ENCODE data around the gene KRT17.
"Not testable (repeated sequence)": the region's sequence is repeated elsewhere in the genome, so short reads cannot be mapped to it uniquely, and the experiment has no call there.

KRT17 gene

GRCh38 chr17:41610061-41610517 lies 14.3 kb downstream of the KRT17 start:
- DNase-seq; in situ Hi-C loops (cut with MboI; ENCODE audit: low pct_unique_long_range_greater_than_20kb, low sequenced_read_pairs): not testable (repeated sequence)

GRCh38 chr17:41606930-41607329 lies 17.4 kb downstream of the KRT17 start:
- DNase-seq; in situ Hi-C loops (cut with MboI; ENCODE audit: low pct_unique_long_range_greater_than_20kb, low sequenced_read_pairs): not testable (repeated sequence)

GRCh38 chr17:41602524-41602923 lies 21.9 kb downstream of the KRT17 start:
- no peak for DNase-seq

GRCh38 chr17:41600318-41600717 lies 24.1 kb downstream of the KRT17 start:
- in situ Hi-C loops (cut with MboI; ENCODE audit: low pct_unique_long_range_greater_than_20kb, low sequenced_read_pairs): no loop called here

More at GRCh38 chr17:41602524-41602923, 21.9 kb downstream of the KRT17 start:
- in situ Hi-C loops (cut with MboI; ENCODE audit: low pct_unique_long_range_greater_than_20kb, low sequenced_read_pairs): no loop called here

GRCh38 chr17:41599680-41600079 lies 24.7 kb downstream of the KRT17 start:
- in situ Hi-C loops (cut with MboI; ENCODE audit: low pct_unique_long_range_greater_than_20kb, low sequenced_read_pairs): no loop called here
- no peak for DNase-seq

More at GRCh38 chr17:41600318-41600717, 24.1 kb downstream of the KRT17 start:
- no peak for DNase-seq

GRCh38 chr17:41595585-41595984 lies 28.8 kb downstream of the KRT17 start:
- in situ Hi-C loops (cut with MboI; ENCODE audit: low pct_unique_long_range_greater_than_20kb, low sequenced_read_pairs): no loop called here
- no peak for DNase-seq

DNA sequence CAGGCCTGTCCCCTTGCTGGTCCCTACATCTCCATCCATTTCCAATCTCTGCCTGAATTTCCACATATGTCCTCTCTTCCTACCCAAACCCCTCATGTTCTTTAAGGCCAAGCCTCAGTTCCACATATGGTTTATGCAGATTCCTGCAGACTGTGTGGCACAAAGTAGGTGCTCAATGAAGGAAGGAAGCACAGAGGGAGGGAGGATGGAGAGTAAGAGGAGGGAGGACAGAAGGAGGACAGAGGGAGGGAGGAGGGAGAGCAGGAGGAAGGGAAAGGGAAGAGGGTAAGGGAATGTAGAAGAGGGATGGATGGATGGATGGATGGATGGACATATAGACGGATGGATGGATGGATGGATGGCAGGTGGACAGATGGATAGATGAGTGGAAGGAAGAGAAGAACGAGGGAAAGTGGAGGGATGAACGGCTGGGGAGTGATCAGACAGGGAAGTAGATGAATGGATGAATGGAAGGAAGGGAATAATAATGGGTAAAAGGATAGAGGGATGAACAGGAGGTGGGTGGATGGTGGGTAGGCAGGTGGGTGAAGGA lies 29.9 kb downstream of the KRT17 start:
- DNase-seq: no peak
- in situ Hi-C loops (cut with MboI; ENCODE audit: low pct_unique_long_range_greater_than_20kb, low sequenced_read_pairs): no loop called here

DNA sequence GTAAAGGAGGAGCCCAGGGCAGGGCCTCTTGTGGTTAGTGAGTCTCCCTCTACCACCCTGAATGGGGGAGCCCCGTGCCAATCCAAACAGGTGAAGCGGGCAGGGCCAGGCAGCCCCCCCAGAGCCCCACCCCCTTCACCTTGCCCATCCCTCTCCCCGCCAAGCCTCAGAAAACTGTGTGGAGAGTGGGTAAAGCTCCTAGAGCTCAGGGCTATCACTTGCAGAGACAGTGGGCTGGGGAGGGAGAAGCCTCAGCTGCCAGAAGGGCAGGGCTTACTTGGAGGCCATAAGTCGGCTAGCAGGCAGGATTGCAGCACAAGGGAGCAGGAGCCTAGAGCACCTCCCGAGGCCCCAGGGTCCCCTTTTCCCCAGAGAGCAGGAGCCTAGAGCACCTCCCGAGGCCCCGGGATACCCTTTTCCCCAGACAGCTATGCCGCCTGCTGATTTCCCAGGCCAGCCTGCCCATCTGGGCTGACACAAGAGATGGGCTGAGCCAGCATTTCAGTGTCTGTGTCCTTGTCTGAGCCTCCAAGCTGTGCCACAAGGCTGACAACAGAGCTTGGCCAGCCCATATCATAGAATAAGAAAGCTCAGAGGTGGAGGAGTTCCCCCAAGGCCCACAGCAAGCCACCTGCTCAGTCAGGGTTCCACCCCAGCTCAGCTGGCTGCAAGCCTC lies 30.9 kb downstream of the KRT17 start:
- no peak for DNase-seq
- in situ Hi-C loops (cut with MboI; ENCODE audit: low pct_unique_long_range_greater_than_20kb, low sequenced_read_pairs): no loop called here

DNA sequence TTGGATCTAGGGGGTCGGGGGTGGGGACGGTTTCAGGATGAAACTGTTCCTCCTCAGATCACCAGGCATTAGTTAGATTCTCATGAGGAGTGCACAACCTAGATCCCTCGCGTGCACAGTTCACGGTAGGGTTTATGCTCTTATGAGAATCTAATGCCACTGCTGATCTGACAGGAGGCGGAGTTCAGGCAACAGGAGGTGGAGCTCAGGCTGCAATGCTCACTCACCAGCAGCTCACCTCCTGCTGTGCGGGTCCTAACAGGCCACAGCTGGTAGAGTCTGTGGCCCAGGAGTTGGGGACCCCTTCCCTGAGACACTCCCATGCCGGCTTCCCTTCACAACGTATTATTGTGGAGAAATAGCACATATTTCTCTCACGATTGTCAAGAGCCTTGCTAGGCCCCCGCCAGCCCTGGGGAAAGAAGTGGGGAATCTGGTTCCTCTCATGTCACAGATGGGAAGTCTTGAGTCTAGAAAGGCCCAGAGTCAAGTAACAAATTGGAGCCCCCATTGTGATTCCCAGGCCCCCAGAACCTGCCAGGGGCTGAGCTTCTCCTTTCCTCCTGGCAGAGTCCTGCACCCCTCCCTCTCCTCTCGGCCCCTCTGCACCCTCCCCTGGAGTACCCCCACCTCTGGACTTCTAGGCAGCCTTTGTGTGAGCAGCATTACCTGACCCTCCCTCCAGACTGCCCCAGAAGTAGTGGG lies 31.6 kb downstream of the KRT17 start:
- no peak for DNase-seq
- in situ Hi-C loops (cut with MboI; ENCODE audit: low pct_unique_long_range_greater_than_20kb, low sequenced_read_pairs): no loop called here

GRCh38 chr17:41589301-41589700 lies 35.1 kb downstream of the KRT17 start:
- no peak for DNase-seq
- in situ Hi-C loops (cut with MboI; ENCODE audit: low pct_unique_long_range_greater_than_20kb, low sequenced_read_pairs): no loop called here

- no peak for DNase-seq
- in situ Hi-C loops (cut with MboI; ENCODE audit: low pct_unique_long_range_greater_than_20kb, low sequenced_read_pairs): no loop called here
Observed at GRCh38 chr17:41588126-41588810, 36.1 kb downstream of the KRT17 start.

DNA sequence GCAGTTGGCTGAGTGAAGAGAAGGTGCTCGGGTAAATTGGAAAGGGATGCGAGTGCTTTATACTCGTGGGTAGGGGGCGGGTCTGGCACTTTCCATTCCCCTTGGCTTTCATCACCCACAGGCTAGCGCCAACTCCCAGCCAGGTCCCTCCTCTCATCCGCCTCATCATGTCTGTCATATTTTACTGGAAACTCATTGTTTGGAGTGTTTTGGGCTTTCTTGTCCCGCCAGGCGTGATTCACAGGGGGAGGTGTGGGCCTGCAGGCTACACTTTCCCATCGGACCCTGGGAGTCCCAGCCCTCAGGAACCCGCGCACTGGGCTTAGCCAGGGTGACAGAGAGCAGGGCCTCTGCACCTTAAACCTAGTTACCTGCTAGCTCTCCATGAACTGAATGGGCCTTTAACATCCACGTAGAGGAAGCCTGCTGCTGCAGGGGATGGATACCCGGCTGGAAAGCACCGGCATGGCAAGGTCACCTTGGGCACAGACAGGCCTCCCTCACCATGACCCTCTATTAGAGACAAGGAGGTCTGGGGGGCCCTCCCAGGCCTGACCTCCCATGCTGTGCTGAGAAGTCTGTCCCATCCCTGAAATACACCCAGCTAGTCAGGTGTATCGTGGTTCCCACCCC lies 37.4 kb downstream of the KRT17 start, which contains the start of gene KRT14:
KRT14 (minus strand) TSS at position 33 of the 633 bp plus-strand sequence. CDS start 61 bp downstream, outside the sequence.
- DNase-seq: no peak
- in situ Hi-C loops (cut with MboI; ENCODE audit: low pct_unique_long_range_greater_than_20kb, low sequenced_read_pairs): no loop called here

GRCh38 chr17:41585301-41586056 lies 38.9 kb downstream of the KRT17 start:
- in situ Hi-C loops (cut with MboI; ENCODE audit: low pct_unique_long_range_greater_than_20kb, low sequenced_read_pairs): no loop called here
- no peak for DNase-seq

DNA sequence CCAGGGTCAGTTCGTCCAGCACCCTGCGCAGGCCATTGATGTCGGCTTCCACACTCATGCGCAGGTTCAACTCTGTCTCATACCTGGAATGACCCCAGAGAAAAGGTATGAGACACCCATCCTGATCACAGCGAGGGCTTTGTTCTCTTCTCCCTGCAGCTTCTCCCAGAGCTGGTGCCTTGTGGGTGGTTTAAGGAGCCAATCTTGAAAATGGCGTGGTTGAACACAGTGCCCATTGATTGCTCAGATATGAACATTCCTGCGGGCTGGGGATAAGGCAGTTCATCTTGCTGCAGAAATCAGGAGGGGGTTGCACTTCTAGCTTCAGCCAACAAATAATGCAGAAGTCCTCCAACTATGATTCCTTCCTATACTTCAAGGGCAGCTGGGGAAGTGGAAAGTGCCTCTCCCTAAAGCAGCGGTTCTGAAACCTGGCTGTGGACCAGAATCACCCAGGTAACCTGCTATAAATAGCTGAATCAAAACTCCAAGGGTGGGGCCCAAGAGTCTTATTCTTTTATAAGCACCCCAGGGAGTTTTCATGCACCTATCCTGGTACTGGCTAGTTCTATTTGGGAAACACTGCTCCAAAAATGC lies 39.9 kb downstream of the KRT17 start:
- in situ Hi-C loops (cut with MboI; ENCODE audit: low pct_unique_long_range_greater_than_20kb, low sequenced_read_pairs); DNase-seq: not testable (repeated sequence)

- in situ Hi-C loops (cut with MboI; ENCODE audit: low pct_unique_long_range_greater_than_20kb, low sequenced_read_pairs): no loop called here
- DNase-seq: no peak
Observed at GRCh38 chr17:41583137-41584127, 40.9 kb downstream of the KRT17 start.

DNA sequence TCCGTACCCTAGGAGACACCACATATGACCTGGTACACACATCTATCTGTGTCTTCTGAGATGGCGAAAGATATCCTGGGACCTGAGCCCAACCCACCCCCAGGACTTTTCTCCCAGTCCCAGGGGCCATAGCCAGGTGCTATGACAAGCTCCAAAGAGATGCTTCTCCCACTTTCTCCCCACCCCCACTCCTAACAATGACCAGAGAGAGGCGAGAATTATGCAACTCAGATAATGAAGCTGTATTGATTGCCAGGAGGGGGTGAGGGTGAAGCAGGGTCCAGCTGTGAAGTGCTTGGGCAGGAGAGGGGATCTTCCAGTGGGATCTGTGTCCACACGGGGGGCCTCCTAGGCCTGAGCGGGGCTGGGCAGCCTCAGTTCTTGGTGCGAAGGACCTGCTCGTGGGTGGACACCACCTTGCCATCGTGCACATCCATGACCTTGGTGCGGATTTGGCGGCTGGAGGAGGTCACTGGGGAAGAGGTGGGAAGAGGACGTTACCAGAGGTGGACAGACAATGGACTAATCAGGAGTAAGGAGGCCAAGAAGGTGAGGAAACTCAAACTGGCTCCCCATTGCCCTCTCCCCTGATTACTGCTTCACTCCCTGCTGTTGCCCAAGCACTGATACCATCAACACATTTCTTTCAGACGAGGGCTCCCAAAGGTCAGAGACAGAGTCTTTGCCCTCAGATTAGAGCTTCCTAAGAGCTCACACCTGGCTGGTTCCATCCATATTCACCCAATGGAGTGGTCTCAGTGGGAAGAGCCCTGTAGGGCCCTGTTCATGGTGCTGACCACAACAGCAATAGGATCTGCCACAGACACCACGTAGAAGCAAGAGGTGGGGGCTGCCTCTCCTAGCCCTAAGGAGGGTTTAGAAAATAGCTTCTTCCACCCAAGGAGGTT lies 42.1 kb downstream of the KRT17 start:
- in situ Hi-C loops (cut with MboI; ENCODE audit: low pct_unique_long_range_greater_than_20kb, low sequenced_read_pairs); DNase-seq: not testable (repeated sequence)
